GM13976 (cell line): ENCODE data around the gene LSM2.

ENCODE experiments used
- DNase-seq: peaks from one replicate; pipeline ENCODE4 v3.0.0; 2012; ENCODE audit warnings: low spot score
- in situ Hi-C: fragments of 300-500 bp; cut with MboI; formaldehyde crosslinking; loops from one replicate; pipeline ENCODE4 v1.12.0; 2022; ENCODE audit warnings: low sequenced_read_pairs, mixed read lengths, inconsistent platforms; ENCODE audit not compliant: unreplicated experiment
- TF ChIP-seq, protein P1 (sequence below): IDR thresholded peaks from 2 replicates; pipeline ENCODE4 v1.5.1; 2012; ENCODE audit warnings: borderline replicate concordance, mild to moderate bottlenecking; ENCODE audit not compliant: insufficient read depth; ENCODE audit errors: extremely low read depth, missing control alignments, control extremely low read depth

Gene LSM2

DNA sequence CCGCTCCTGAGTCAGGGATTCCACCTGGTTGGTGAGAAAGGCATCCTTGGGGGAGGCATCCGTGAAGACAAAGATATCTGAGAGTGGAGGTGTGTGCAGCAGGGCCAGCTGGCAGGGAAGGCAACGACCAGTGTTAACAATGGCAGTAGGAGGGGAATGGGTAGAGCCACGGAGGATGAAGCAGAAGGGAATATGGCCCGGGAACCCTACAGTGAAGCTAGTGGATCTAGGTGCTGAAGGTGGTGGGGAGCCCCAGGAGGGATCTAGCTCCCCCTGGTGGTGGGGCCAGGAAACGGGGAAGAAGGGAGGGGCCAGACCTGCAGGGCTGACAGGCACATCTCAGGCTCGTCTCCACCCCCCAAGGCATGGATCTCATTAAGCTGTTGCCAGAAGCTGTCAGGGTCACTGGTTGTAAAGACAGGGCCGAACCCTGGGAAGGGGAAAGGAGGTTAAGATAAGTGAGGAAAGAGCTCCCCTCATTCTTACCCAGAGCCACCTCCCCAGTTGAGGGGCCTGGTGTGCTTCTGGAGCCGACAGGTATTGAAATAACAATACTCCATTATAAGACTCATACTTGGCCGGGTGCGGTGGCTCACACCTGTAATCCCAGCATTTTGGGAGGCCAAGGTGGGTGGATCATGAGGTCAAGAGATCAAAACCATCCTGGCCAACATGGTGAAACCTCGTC, 36.9 kb downstream of the LSM2 start:
- in situ Hi-C loops = no loop called here
- TF ChIP-seq, protein P1, sequence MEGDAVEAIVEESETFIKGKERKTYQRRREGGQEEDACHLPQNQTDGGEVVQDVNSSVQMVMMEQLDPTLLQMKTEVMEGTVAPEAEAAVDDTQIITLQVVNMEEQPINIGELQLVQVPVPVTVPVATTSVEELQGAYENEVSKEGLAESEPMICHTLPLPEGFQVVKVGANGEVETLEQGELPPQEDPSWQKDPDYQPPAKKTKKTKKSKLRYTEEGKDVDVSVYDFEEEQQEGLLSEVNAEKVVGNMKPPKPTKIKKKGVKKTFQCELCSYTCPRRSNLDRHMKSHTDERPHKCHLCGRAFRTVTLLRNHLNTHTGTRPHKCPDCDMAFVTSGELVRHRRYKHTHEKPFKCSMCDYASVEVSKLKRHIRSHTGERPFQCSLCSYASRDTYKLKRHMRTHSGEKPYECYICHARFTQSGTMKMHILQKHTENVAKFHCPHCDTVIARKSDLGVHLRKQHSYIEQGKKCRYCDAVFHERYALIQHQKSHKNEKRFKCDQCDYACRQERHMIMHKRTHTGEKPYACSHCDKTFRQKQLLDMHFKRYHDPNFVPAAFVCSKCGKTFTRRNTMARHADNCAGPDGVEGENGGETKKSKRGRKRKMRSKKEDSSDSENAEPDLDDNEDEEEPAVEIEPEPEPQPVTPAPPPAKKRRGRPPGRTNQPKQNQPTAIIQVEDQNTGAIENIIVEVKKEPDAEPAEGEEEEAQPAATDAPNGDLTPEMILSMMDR = peak; percentile 77
- peak; percentile 93 for DNase-seq

DNA sequence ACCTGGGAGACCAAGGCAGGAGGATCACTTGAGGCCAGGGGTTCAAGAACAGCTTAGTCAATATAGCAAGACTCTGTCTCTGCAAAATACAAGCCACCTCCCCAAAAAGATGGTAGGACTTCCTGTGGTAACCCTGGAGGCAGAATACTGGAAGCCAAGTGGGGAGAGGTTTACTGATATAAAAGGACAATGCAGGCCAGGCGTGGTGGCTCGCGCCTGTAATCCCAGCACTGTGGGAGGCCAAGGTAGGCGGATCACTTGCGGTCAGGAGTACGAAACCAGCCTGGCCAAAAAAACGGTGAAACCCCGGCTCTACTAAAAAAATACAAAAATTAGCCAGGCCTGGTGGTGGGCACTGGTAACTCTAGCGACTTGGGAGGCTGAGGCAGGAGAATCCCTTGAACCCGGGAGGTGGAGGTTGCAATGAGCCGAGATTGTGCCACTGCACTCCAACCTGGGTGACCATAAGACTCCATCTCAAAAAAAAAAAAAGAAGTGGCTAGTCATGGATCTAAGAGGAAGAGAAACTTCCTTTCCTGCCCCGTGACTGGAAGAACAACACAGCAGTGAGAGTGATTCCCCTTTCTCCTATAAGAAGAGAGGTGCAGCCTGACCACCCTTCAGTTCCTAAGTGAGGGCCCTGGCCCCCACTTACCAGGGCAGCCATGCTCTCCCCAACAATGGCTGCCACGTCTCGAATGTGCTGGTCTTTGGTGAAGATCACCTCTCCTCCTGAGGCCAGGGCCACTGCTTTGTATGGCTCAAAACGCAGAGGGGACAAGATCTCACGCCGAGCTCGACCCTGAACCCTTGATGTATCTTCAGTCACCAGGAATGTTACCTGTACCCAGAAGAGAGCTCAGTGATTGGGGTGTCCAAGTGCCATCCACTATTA, 38.2 kb downstream of the LSM2 start:
- TF ChIP-seq, protein P1 = no peak
- in situ Hi-C loops = no loop called here
- DNase-seq = no peak

DNA sequence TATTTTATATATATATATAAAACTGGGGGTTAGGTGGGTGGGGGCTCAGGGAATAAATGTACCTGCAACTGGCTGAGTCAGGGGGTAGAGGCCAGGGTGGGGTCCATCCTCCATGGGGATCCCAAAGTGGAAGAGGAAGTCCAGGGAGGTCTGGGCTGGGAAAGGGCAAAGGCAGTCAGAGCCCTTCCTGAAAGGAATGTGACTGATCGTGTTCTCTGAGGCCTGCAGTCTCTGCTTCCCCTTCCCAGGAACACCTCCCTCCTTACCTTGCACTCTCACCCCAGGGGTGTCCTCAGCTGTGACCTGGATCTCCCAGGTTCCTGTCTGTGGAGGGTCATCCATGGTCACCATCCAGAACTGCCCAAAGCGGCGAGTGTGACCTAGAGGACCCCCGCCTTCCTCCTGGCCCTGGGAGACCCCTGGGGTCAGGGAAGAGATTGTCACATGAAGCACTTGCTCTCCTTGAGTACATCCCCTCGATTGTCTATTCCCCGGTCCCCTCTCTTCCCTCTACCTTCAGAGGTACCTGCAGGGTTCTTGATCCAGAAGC, 39.6 kb downstream of the LSM2 start:
- DNase-seq = no peak
- in situ Hi-C loops = no loop called here
- TF ChIP-seq, protein P1 = no peak

DNA sequence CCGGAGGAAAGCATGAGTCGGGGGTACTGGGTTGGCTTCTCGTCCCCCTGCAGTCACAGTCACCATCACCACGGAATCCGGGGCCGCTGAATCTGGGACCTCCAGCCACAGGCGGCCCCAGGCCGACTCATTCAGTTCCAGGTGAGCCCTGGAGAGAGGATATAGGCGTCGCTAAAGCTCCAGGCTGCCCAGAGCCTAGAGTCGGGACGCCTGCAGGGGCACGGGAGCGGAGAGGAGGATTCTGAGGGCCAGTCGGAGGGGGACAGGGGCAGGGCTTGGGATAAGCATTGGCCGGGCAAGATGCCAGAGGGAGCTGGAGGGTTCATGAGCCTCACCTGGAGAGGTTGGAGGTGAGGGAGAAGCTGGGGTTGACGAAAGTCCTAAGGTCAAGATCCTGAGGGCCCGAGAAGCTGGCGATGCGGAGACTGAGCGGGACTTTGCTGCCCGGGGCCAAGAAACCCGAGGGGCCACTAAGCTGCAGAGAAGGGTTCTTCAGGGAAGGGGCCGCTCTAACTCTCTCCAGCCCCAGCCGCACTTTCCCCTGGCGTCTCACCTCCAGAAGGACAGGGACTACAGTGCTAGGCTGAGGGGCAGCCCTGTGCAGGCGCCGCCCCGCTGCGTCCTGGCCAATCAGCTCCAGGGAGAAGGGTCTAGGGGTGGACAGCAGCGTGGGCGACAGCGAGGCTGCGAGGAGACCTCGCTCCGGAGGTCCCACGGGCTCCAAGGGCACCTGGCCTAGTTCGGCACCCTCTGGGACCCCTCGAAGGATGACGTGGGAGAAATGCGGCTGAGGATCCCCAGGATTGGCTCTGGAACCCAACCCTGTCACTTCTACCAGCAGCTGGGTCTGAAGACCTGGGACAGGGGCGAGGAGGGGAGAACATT, 40.6 kb downstream of the LSM2 start:
- in situ Hi-C loops = no loop called here
- no peak for DNase-seq
- TF ChIP-seq, protein P1 = no peak

DNA sequence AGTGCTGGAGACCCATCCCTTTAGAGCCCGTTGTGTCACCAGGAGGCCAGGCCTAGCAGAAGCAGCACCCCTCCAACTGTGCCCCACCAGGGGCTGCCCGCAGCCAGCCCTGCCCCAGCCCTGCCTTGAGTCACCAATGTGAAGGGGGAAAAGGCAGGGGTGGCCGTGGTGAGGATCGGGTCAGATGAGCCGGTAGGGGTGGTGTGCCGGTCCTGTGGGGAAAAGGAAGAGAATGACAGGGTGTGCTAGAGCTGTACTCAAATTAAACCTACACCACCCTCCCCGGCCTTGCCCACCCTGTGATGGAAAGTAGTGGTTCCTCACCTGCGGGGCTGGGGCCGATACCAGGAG, 41.2 kb downstream of the LSM2 start:
- in situ Hi-C loops = no loop called here
- no peak for DNase-seq
- TF ChIP-seq, protein P1 = no peak

DNA sequence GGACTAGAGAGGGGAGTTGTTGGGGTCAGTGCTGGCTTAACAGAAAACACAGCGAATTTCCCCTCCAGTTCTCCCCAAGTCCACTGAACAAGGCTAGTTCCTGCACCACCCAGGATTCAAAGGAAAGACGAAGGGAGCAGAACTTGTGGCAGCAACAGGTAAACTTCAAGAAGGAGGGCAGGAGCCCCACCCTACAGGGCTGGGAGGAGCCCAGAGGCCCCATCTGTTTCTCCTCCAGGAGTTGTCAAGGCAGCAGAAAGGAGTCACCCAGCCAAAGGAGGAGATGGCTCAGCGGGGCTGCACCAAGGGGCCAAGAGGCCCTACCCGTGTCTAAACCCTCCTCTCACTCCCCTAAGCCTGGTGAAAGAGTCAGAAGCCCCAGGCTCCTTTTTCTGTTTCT, 42.6 kb downstream of the LSM2 start:
- no peak for DNase-seq
- in situ Hi-C loops = no loop called here
- TF ChIP-seq, protein P1 = no peak
